Adrenal gland (tissue), 12 donors: ENCODE measurements around the gene SPA17. TPM values are rescaled to one million over a fixed set of nuclear protein-coding genes. Genes with fewer than 3 reads are reported as not detected.

Experiments
- DNase-seq, 7 donors: peaks; one replicate each; pipeline ENCODE4 v3.0.0-alpha.2; 2019 to 2020
- H3K27ac ChIP-seq, 5 donors: fragments of 200-600 bp; sonication (generic) in 4 of 5; 1 replicate in 3 of 5; 2 replicates in 2 of 5; pipeline versions ENCODE4 v1.5.1 to v1.8.0; 2016 to 2020; ENCODE audit warnings: mild to moderate bottlenecking in 1 of 5
- H3K27me3 ChIP-seq: fragments of 200-600 bp; 2 replicates; pipeline ENCODE4 v1.8.0; 2021
- H3K36me3 ChIP-seq, 2 donors: fragments of 200-600 bp; replicated peaks in 1 of 2; 1 replicate in 1 of 2; 2 replicates in 1 of 2; pipeline versions ENCODE4 v1.5.1 to v1.8.0; 2018 to 2022
- H3K4me1 ChIP-seq, 2 donors: fragments of 200-600 bp; replicated peaks in 1 of 2; 1 replicate in 1 of 2; 2 replicates in 1 of 2; pipeline versions ENCODE4 v1.5.1 to v1.8.0; 2018 to 2021
- H3K4me3 ChIP-seq, 4 donors: fragments of 200-600 bp; sonication (generic) in 3 of 4; one replicate each; pipeline ENCODE4 v1.5.1; 2016 to 2018
- H3K9me3 ChIP-seq, 3 donors: fragments of 200-600 bp; sonication (generic) in 1 of 3; replicated peaks in 1 of 3; 1 replicate in 2 of 3; 2 replicates in 1 of 3; pipeline versions ENCODE4 v1.5.1 to v1.8.0; 2016 to 2021
- POLR2A ChIP-seq, 2 donors: fragments of 450-650 bp; IDR thresholded peaks; one replicate each; pipeline ENCODE4 v1.6.1; 2017; ENCODE audit warnings: antibody characterized with exemption in 2 of 2, mild to moderate bottlenecking in 2 of 2, moderate library complexity in 1 of 2
- WGBS, 4 donors: extraction: QIAGEN DNeasy Blood & Tissue Kit in 2 of 4; methylation state at CpG; one replicate each; pipeline versions ENCODE4 v1.1.5 to v1.1.7; 2013 to 2017; 5-methylcytosine and 5-hydroxymethylcytosine counted together
- intact Hi-C, 2 donors: fragments of 100-400 bp; cut with DNase I; formaldehyde crosslinking; loops; one replicate each; pipeline versions ENCODE4 v1.14.1 to v1.15.0; 2022 to 2023
- polyA plus RNA-seq, 3 donors: library from polyadenylated mRNA; stranded (reverse); fragments of 200-250 nt in 2 of 3; fragments of 350-450 nt in 1 of 3; fragmentation: Illumina TruSeq in 1 of 3; extraction: RNeasy Lipid Tissue Mini Kit (QIAGEN cat#74804) in 1 of 3; gene quantifications; one replicate each; pipeline ENCODE4 v1.2.3, GENCODE V29; 2013 to 2014
- total RNA-seq, 9 donors: library from RNA; depleted of rRNA in 4 of 9; stranded (reverse); fragments of >200 nt in 4 of 9; fragments of 120-200 nt in 1 of 9; fragmentation: NEBNext Ultra II Directional in 1 of 9; extraction: Animal tissue kit (Norgen Biotek cat#: 25700) in 1 of 9; gene quantifications; one replicate each; pipeline versions ENCODE4 v1.1.0 to v1.2.4, GENCODE V29; 2013 to 2023
- TF ChIP-seq, protein P1 (sequence below), 6 experiments: fragments of 450-650 bp in 4 of 6; fragments of 200-600 bp in 2 of 6; sonication (generic) in 1 of 6; IDR thresholded peaks; 1 replicate in 5 of 6; 2 replicates in 1 of 6; pipeline versions ENCODE4 v1.5.1 to v1.8.0; 2016 to 2021; ENCODE audit warnings: antibody characterized with exemption in 6 of 6, mild to moderate bottlenecking in 2 of 6, moderate library complexity in 1 of 6
- donor health status: healthy with polysubstance abuse.
- donor health status: Bipolar disorder and iron deficiency.
- donor health status: DM: yes; HTN: yes; CAD: no.
- donor health status: DM: no; HTN: no; CAD: no.
- donor health status: DM: no; HTN: no; CAD: no.
- donor health status: DM: yes; HTN: yes; CAD: no.

Gene SPA17
- total and polyA plus RNA-seq, 12 donors = 1.3 to 14.8 (median 3.7) TPM

DNA sequence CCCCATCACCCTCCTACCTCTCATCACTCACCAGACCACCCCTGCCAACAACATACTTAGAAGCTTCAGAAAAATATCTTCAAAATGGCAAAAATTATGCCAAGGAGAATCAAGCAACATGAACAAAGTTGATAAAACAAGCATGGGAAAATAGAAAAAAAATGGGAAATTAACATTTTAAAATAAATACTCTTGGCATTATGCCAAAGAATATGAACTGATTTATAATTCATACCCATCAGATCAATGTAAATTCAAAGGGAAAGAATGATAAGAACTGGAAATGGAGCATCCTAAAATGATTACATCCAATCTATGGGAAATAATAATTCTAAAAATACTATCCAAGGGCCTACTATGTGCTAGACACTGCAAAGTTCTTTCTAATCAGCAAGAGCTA is 12.2 kb upstream of the SPA17 start:
- no peak for TF ChIP-seq POLR2A (IDR thresholded peaks at IDR 0.05)
- TF ChIP-seq, protein P1, sequence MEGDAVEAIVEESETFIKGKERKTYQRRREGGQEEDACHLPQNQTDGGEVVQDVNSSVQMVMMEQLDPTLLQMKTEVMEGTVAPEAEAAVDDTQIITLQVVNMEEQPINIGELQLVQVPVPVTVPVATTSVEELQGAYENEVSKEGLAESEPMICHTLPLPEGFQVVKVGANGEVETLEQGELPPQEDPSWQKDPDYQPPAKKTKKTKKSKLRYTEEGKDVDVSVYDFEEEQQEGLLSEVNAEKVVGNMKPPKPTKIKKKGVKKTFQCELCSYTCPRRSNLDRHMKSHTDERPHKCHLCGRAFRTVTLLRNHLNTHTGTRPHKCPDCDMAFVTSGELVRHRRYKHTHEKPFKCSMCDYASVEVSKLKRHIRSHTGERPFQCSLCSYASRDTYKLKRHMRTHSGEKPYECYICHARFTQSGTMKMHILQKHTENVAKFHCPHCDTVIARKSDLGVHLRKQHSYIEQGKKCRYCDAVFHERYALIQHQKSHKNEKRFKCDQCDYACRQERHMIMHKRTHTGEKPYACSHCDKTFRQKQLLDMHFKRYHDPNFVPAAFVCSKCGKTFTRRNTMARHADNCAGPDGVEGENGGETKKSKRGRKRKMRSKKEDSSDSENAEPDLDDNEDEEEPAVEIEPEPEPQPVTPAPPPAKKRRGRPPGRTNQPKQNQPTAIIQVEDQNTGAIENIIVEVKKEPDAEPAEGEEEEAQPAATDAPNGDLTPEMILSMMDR (IDR thresholded peaks at IDR 0.05) = no peak
- H3K36me3 ChIP-seq = no peaks in the 10 kb centered on the region
- no peaks in the 10 kb centered on the region for H3K4me1 ChIP-seq
- intact Hi-C loops = no loop called here
- no peaks in the 10 kb centered on the region for H3K9me3 ChIP-seq
- no peak overlapping the region for H3K27ac ChIP-seq
- H3K27me3 ChIP-seq = no peaks in the 10 kb centered on the region
- H3K4me3 ChIP-seq = no peak overlapping the region
- no peak for DNase-seq

DNA sequence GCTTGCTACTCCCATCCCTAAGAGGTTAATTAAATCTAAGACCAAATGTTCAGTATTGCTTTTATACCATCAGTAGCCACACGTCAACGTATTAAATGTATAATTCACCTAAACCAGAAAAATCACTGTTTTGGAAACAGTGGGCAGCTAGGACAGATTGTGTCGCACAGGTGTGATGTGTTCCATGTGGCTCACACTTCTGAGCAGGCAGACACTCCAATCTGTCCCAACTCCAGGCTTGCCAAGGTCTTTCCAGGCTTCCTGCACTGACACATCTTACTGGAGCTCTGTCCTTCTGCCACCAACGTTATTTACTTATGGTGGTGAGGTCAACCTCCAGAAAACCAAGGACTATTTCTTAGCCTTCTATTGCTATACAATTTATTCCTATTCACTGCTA is 11.6 kb upstream of the SPA17 start:
- H3K27me3 ChIP-seq = no peaks in the 10 kb centered on the region
- intact Hi-C loops = no loop called here
- no peak overlapping the region for H3K27ac ChIP-seq
- WGBS, 4 donors = 70 to 80% (median 78%) methylated on average over 4 of the region's 4 CpGs
- H3K9me3 ChIP-seq = no peaks in the 10 kb centered on the region
- no peak for DNase-seq
- TF ChIP-seq POLR2A (IDR thresholded peaks at IDR 0.05) = no peak
- TF ChIP-seq, protein P1 (IDR thresholded peaks at IDR 0.05) = no peak
- H3K36me3 ChIP-seq = no peaks in the 10 kb centered on the region
- H3K4me1 ChIP-seq = no peaks in the 10 kb centered on the region
- no peak overlapping the region for H3K4me3 ChIP-seq

DNA sequence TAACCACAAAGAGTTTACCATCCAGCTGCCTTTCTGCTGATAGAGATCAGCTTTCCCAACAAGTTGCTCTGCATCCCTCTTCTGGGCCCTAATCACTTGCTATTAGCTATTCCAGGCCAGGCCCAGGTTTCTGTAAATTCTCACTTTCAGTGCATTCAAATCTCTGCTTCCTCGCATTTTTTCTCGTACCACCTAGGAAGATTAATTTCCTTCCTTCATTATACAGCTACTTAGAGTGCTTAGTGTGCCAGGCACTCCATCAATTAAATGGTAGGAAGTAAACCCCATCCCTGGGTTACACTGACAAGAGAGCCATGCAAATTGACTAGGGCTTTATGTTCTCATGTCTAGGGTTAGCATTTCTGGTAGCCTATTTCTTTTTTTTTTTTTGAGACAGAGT is 9.8 kb upstream of the SPA17 start:
- no peaks in the 10 kb centered on the region for H3K4me1 ChIP-seq
- H3K36me3 ChIP-seq = no peaks in the 10 kb centered on the region
- no peak for DNase-seq
- H3K4me3 ChIP-seq = no peak overlapping the region
- TF ChIP-seq, protein P1 (IDR thresholded peaks at IDR 0.05) = no peak
- TF ChIP-seq POLR2A (IDR thresholded peaks at IDR 0.05) = no peak
- WGBS, 4 donors = 83 to 95% (median 87%) methylated on average over 2 of the region's 2 CpGs
- H3K27ac ChIP-seq = no peak overlapping the region
- no peaks in the 10 kb centered on the region for H3K27me3 ChIP-seq
- no peaks in the 10 kb centered on the region for H3K9me3 ChIP-seq
- intact Hi-C loops = no loop called here

- Histone ChIP-seq H3K27me3 (no peaks in the 10 kb centered on the region), H3K36me3 (no peaks in the 10 kb centered on the region), H3K9me3 (no peaks in the 10 kb centered on the region), H3K27ac (no peak overlapping the region), H3K4me3 (no peak overlapping the region), H3K4me1 (peaks cover 0 to 3% of the 10 kb centered on the region in 2 donors)
- TF ChIP-seq, protein P1 (IDR thresholded peaks at IDR 0.05) = no peak
- TF ChIP-seq POLR2A (IDR thresholded peaks at IDR 0.05) = no peak
- no peak for DNase-seq
- WGBS, 4 donors = 88 to 98% (median 93%) methylated on average over 3 of the region's 3 CpGs
- intact Hi-C loops = no loop called here
These were observed 6.1 kb upstream of the SPA17 start for GRCh38 chr11:124667601-124668000.
